Measurements from ENCODE around the gene PRKG1. TPM values are rescaled to one million over a fixed set of nuclear protein-coding genes. Genes with fewer than 3 reads are reported as not detected.

PRKG1 gene
- polyA plus RNA-seq, 3 donors, result not detected

GRCh38 chr10:52108236-52108635, 1033.9 kb downstream of the PRKG1 start:
- no peaks in the 10 kb centered on the region for H3K36me3 ChIP-seq (replicated peaks in 1 of 2; ENCODE audit: control insufficient read depth in 1 of 2, insufficient read depth in 2 of 2, low read length in 2 of 2)
- Mint-ChIP-seq H3K27ac (no peak overlapping the region), H3K27me3 (ENCODE audit: low read depth in 3 of 3) (no peaks in the 10 kb centered on the region), H3K4me1 (no peaks in the 10 kb centered on the region), H3K36me3 (no peaks in the 10 kb centered on the region), H3K4me3 (no peak overlapping the region), H3K9me3 (peaks cover 0 to 4% (median 0%) of the 10 kb centered on the region in 7 donors)
- H3K4me2 ChIP-seq (replicated peaks; ENCODE audit: extremely low read depth, low read length, poor library complexity, severe bottlenecking), result no peak overlapping the region
- intact Hi-C loops (cut with micrococcal nuclease), result no loop called here
- no peak for DNase-seq
- no peaks in the 10 kb centered on the region for H3K9me3 ChIP-seq (replicated peaks in 1 of 2; ENCODE audit: control insufficient read depth in 1 of 2, insufficient read depth in 1 of 2, low read length in 2 of 2)
- H3K79me2 ChIP-seq (ENCODE audit: insufficient read depth, low read length), result no peaks in the 10 kb centered on the region
- no peaks in the 10 kb centered on the region for H3K4me1 ChIP-seq (ENCODE audit: control insufficient read depth in 1 of 2, insufficient read depth in 2 of 2, low read length in 2 of 2)
- H3K27ac ChIP-seq (ENCODE audit: low read depth in 1 of 2, low read length in 2 of 2), result no peak overlapping the region
- H2AFZ ChIP-seq (ENCODE audit: insufficient read depth, low read depth, low read length, poor library complexity, severe bottlenecking), result no peak overlapping the region
- no peaks in the 10 kb centered on the region for H3K27me3 ChIP-seq (ENCODE audit: control insufficient read depth in 2 of 2, insufficient read depth in 2 of 2, low read length in 2 of 2)
- H3K4me3 ChIP-seq (replicated peaks in 1 of 3; ENCODE audit: low read depth in 2 of 3, low read length in 3 of 3), result no peak overlapping the region
- no peak overlapping the region for H3K9ac ChIP-seq (ENCODE audit: insufficient read depth, low read length, poor library complexity, severe bottlenecking)
- no peaks in the 10 kb centered on the region for H4K20me1 ChIP-seq (ENCODE audit: insufficient read depth, low read length)
- TF ChIP-seq CTCF (IDR thresholded peaks at IDR 0.05), result no peak
- no CpG with 5 or more reads among the region's 1 CpG for WGBS (ENCODE audit: insufficient coverage)

- TF ChIP-seq CTCF (IDR thresholded peaks at IDR 0.05), result no peak
- 80% methylated on average over 3 of the region's 5 CpGs for WGBS (ENCODE audit: insufficient coverage)
- Histone ChIP-seq H3K27ac (ENCODE audit: low read depth in 1 of 2, low read length in 2 of 2) (no peak overlapping the region), H3K9me3 (replicated peaks in 1 of 2; ENCODE audit: control insufficient read depth in 1 of 2, insufficient read depth in 1 of 2, low read length in 2 of 2) (no peaks in the 10 kb centered on the region), H3K4me2 (replicated peaks; ENCODE audit: extremely low read depth, low read length, poor library complexity, severe bottlenecking) (no peak overlapping the region), H3K4me3 (replicated peaks in 1 of 3; ENCODE audit: low read depth in 2 of 3, low read length in 3 of 3) (no peak overlapping the region), H3K4me1 (ENCODE audit: control insufficient read depth in 1 of 2, insufficient read depth in 2 of 2, low read length in 2 of 2) (no peaks in the 10 kb centered on the region), H2AFZ (ENCODE audit: insufficient read depth, low read depth, low read length, poor library complexity, severe bottlenecking) (no peak overlapping the region), H3K9ac (ENCODE audit: insufficient read depth, low read length, poor library complexity, severe bottlenecking) (no peak overlapping the region), H3K27me3 (ENCODE audit: control insufficient read depth in 2 of 2, insufficient read depth in 2 of 2, low read length in 2 of 2) (no peaks in the 10 kb centered on the region), H3K79me2 (ENCODE audit: insufficient read depth, low read length) (no peaks in the 10 kb centered on the region), H4K20me1 (ENCODE audit: insufficient read depth, low read length) (no peaks in the 10 kb centered on the region), H3K36me3 (replicated peaks in 1 of 2; ENCODE audit: control insufficient read depth in 1 of 2, insufficient read depth in 2 of 2, low read length in 2 of 2) (no peaks in the 10 kb centered on the region)
- Mint-ChIP-seq H3K27me3 (ENCODE audit: low read depth in 3 of 3) (no peaks in the 10 kb centered on the region), H3K36me3 (no peaks in the 10 kb centered on the region), H3K4me3 (no peak overlapping the region), H3K4me1 (no peaks in the 10 kb centered on the region), H3K27ac (no peak overlapping the region), H3K9me3 (peaks cover 0 to 4% (median 0%) of the 10 kb centered on the region in 7 donors)
- no peak for DNase-seq
- intact Hi-C loops (cut with micrococcal nuclease), result no loop called here
Measured at GRCh38 chr10:52110576-52110975, 1036.3 kb downstream of the PRKG1 start.
